ENCODE data around the gene GUCA1A. TPM values are rescaled to one million over a fixed set of nuclear protein-coding genes. Genes with fewer than 3 reads are reported as not detected.

GUCA1A gene
- total RNA-seq, 1 donor from 2014 or later = not detected

DNA sequence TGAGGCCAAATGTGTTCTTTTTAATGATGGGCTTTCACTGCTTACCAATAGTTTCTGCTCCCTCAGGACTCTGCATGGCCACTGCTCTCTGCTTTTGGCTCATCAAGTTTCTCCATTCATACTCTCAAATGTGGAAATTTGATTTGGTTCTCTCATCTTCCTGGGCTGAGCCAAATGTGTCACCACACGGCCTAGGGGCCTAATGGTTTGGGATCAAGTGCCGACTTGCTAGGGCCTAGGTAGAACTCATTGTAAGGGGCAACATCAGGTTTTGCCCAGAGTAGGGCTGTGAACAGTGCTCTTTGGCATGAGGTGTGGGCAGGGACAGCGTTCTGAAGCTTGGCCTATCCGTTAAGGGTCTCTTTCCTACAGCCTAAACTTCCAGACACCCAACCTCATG is 48.4 kb downstream of the GUCA1A start:
- Mint-ChIP-seq H3K9me3 (ENCODE audit: unreplicated experiment) (no peaks in the 10 kb centered on the region), H3K27me3 (ENCODE audit: unreplicated experiment) (no peaks in the 10 kb centered on the region), H3K4me3 (ENCODE audit: unreplicated experiment) (no peak overlapping the region), H3K36me3 (ENCODE audit: unreplicated experiment) (peaks cover 5% of the 10 kb centered on the region), H3K4me1 (ENCODE audit: unreplicated experiment) (peaks cover 15% of the 10 kb centered on the region), H3K27ac (ENCODE audit: unreplicated experiment) (no peak overlapping the region)
- TF ChIP-seq, protein P1, sequence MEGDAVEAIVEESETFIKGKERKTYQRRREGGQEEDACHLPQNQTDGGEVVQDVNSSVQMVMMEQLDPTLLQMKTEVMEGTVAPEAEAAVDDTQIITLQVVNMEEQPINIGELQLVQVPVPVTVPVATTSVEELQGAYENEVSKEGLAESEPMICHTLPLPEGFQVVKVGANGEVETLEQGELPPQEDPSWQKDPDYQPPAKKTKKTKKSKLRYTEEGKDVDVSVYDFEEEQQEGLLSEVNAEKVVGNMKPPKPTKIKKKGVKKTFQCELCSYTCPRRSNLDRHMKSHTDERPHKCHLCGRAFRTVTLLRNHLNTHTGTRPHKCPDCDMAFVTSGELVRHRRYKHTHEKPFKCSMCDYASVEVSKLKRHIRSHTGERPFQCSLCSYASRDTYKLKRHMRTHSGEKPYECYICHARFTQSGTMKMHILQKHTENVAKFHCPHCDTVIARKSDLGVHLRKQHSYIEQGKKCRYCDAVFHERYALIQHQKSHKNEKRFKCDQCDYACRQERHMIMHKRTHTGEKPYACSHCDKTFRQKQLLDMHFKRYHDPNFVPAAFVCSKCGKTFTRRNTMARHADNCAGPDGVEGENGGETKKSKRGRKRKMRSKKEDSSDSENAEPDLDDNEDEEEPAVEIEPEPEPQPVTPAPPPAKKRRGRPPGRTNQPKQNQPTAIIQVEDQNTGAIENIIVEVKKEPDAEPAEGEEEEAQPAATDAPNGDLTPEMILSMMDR (IDR thresholded peaks at IDR 0.05) = no peak
- DNase-seq (ENCODE audit: extremely low spot score, unreplicated experiment) = no peak

DNA sequence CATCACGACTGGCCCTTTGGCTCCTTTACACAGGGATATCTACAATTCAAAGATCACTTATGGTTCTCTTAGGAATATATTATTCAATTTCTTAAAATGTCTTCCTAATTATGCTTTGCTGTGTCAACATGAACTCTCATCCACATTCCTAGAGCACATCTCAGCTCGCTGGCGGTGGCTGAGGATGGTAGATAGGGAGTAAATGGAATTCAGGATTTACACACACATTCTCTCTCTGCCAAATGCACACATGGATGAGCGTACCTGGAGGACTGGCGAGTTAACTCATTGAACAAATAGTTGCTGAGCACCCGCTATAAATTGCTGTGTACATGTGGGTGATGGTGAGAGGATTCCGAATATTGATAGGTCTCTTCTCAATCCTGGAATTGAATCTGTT is 49.3 kb downstream of the GUCA1A start:
- H3K9me3 Mint-ChIP-seq (ENCODE audit: unreplicated experiment) = no peaks in the 10 kb centered on the region
- H3K27me3 Mint-ChIP-seq (ENCODE audit: unreplicated experiment) = no peaks in the 10 kb centered on the region
- H3K4me1 Mint-ChIP-seq (ENCODE audit: unreplicated experiment) = peaks cover 20% of the 10 kb centered on the region
- no peak overlapping the region for H3K27ac Mint-ChIP-seq (ENCODE audit: unreplicated experiment)
- DNase-seq (ENCODE audit: extremely low spot score, unreplicated experiment) = no peak
- H3K4me3 Mint-ChIP-seq (ENCODE audit: unreplicated experiment) = no peak overlapping the region
- TF ChIP-seq, protein P1 (IDR thresholded peaks at IDR 0.05) = no peak
- H3K36me3 Mint-ChIP-seq (ENCODE audit: unreplicated experiment) = peaks cover 5% of the 10 kb centered on the region

DNA sequence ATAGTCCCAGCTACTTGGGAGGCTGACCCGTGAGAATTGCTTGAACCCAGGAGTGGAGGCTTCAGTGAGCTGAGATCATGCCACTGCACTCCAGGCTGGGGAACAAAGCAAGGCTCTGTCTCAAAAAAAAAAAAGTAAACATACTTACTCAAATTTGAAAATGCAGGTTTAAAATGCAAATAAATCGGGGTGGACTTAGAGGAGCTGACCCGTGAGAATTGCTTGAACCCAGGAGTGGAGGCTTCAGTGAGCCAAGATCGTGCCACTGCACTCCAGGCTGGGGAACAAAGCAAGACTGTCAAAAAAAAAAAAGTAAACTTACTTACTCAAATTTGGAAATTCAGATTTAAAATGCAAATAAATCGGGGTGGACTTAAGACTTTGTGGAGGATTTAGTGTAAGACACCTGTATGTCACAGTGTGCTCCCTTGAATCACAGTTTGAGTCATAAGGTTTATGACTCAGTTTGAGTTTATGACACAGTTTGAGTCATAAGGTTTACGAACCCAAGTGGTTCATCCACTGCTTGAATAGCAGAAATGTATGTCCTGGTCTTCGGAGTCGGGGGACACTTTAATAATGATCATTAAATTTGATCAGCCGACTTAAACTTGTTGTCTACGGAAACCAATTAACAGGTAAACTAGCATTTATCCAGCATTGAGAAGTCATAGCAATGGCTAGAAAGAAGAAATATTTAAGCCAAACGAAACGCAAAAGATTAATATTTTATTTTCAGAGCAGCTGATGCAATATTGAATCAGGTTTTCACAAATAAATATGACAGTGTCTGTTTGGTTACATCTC is 51.3 kb downstream of the GUCA1A start:
- no peak for DNase-seq (ENCODE audit: extremely low spot score, unreplicated experiment)
- Mint-ChIP-seq H3K4me3 (ENCODE audit: unreplicated experiment) (no peak overlapping the region), H3K4me1 (ENCODE audit: unreplicated experiment) (peaks cover 17% of the 10 kb centered on the region), H3K27me3 (ENCODE audit: unreplicated experiment) (no peaks in the 10 kb centered on the region), H3K27ac (ENCODE audit: unreplicated experiment) (no peak overlapping the region), H3K9me3 (ENCODE audit: unreplicated experiment) (no peaks in the 10 kb centered on the region), H3K36me3 (ENCODE audit: unreplicated experiment) (peaks cover 10% of the 10 kb centered on the region)
- TF ChIP-seq, protein P1 (IDR thresholded peaks at IDR 0.05) = no peak

DNA sequence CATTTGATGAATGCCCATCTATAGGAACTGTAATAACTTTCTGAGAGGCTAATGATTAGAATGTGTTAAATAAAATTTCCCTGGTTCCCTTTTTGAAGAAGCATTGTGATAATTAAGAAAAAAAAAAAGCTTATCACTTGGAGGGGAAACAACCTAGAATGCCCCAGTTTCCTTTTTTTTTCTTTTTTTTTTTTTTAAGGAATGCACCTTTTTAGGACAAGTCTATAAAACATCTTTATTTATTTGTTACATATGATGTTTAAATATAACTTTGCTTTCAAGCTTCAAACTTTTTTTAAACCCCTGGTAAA is 51.8 kb downstream of the GUCA1A start:
- TF ChIP-seq, protein P1 (IDR thresholded peaks at IDR 0.05) = no peak
- peaks cover 17% of the 10 kb centered on the region for H3K4me1 Mint-ChIP-seq (ENCODE audit: unreplicated experiment)
- H3K36me3 Mint-ChIP-seq (ENCODE audit: unreplicated experiment) = peaks cover 10% of the 10 kb centered on the region
- H3K27me3 Mint-ChIP-seq (ENCODE audit: unreplicated experiment) = no peaks in the 10 kb centered on the region
- H3K27ac Mint-ChIP-seq (ENCODE audit: unreplicated experiment) = no peak overlapping the region
- no peaks in the 10 kb centered on the region for H3K9me3 Mint-ChIP-seq (ENCODE audit: unreplicated experiment)
- DNase-seq (ENCODE audit: extremely low spot score, unreplicated experiment) = no peak
- H3K4me3 Mint-ChIP-seq (ENCODE audit: unreplicated experiment) = no peak overlapping the region

DNA sequence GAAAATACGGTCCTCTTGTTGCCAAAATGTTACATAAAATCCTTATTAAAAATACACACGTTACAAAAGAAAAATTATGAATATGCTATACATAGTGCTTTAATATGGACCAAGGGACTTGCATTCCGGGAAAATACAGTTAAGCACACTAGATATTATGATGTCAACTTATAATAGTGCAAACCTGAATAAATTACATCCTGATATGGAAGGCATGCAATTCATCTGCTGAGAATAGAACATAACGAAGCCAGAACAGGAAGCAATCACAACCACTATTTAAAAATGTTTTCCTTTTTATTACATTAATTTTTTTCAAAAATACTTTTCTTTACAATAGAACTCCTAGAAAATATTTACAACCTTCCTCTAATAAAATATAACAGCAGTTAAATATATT is 52.3 kb downstream of the GUCA1A start:
- H3K9me3 Mint-ChIP-seq (ENCODE audit: unreplicated experiment) = no peaks in the 10 kb centered on the region
- H3K27ac Mint-ChIP-seq (ENCODE audit: unreplicated experiment) = no peak overlapping the region
- TF ChIP-seq, protein P1 (IDR thresholded peaks at IDR 0.05) = no peak
- H3K4me3 Mint-ChIP-seq (ENCODE audit: unreplicated experiment) = no peak overlapping the region
- peaks cover 10% of the 10 kb centered on the region for H3K36me3 Mint-ChIP-seq (ENCODE audit: unreplicated experiment)
- H3K4me1 Mint-ChIP-seq (ENCODE audit: unreplicated experiment) = peaks cover 17% of the 10 kb centered on the region
- no peak for DNase-seq (ENCODE audit: extremely low spot score, unreplicated experiment)
- no peaks in the 10 kb centered on the region for H3K27me3 Mint-ChIP-seq (ENCODE audit: unreplicated experiment)

Measured in osteocyte (in vitro differentiated cells).